GM19467 (cell line): Measurements from ENCODE around the gene ALPG.
"Not testable (repeated sequence)": the region's sequence is repeated elsewhere in the genome, so short reads cannot be mapped to it uniquely, and the experiment has no call there.

Source experiments
- ATAC-seq: cut with Tn5 transposase; IDR thresholded peaks from one replicate; pipeline ENCODE4 v1.9.1; 2021; ENCODE audit warnings: mild to moderate bottlenecking, moderate library complexity; ENCODE audit not compliant: unreplicated experiment

Gene ALPG

GRCh38 chr2:232438951-232439757, 32.5 kb downstream of the ALPG start:
- ATAC-seq: no peak

- ATAC-seq: no peak
These were observed 33.1 kb downstream of the ALPG start for GRCh38 chr2:232439758-232440135.

GRCh38 chr2:232440220-232441018, 33.8 kb downstream of the ALPG start:
- peak; percentile 60 for ATAC-seq

- ATAC-seq: no peak
These were observed 34.6 kb downstream of the ALPG start for GRCh38 chr2:232441147-232441651.

GRCh38 chr2:232441922-232442321, 35.3 kb downstream of the ALPG start:
- ATAC-seq: not testable (repeated sequence)

- not testable (repeated sequence) for ATAC-seq
These were observed 35.8 kb downstream of the ALPG start for GRCh38 chr2:232442431-232442830.

GRCh38 chr2:232443047-232443446, 36.4 kb downstream of the ALPG start:
- ATAC-seq: not testable (repeated sequence)

GRCh38 chr2:232443669-232444408, 37.2 kb downstream of the ALPG start:
- ATAC-seq: not testable (repeated sequence)

GRCh38 chr2:232444409-232445148, 37.9 kb downstream of the ALPG start:
- ATAC-seq: no peak

GRCh38 chr2:232445149-232445885, 38.7 kb downstream of the ALPG start:
- ATAC-seq: not testable (repeated sequence)

- not testable (repeated sequence) for ATAC-seq
These were observed 39.7 kb downstream of the ALPG start for GRCh38 chr2:232446266-232446777.

- ATAC-seq: no peak
These were observed 40.5 kb downstream of the ALPG start for GRCh38 chr2:232447091-232447620.

GRCh38 chr2:232447638-232448303, 41.1 kb downstream of the ALPG start:
- ATAC-seq: no peak

GRCh38 chr2:232448304-232448690, 41.7 kb downstream of the ALPG start:
- no peak for ATAC-seq

GRCh38 chr2:232449964-232450363, 43.3 kb downstream of the ALPG start:
- no peak for ATAC-seq

GRCh38 chr2:232451645-232452044, 45.0 kb downstream of the ALPG start:
- ATAC-seq: not testable (repeated sequence)

- ATAC-seq: no peak
These were observed 48.0 kb downstream of the ALPG start for GRCh38 chr2:232454630-232455029.

- no peak for ATAC-seq
These were observed 49.0 kb downstream of the ALPG start, which contains the start of gene ALPI for GRCh38 chr2:232455426-232456255. Gene ALPI (plus strand): TSS chr2:232456153. CDS start chr2:232456200, 47 bp downstream.
